ENCODE data around the gene EPHA4.

DNA sequence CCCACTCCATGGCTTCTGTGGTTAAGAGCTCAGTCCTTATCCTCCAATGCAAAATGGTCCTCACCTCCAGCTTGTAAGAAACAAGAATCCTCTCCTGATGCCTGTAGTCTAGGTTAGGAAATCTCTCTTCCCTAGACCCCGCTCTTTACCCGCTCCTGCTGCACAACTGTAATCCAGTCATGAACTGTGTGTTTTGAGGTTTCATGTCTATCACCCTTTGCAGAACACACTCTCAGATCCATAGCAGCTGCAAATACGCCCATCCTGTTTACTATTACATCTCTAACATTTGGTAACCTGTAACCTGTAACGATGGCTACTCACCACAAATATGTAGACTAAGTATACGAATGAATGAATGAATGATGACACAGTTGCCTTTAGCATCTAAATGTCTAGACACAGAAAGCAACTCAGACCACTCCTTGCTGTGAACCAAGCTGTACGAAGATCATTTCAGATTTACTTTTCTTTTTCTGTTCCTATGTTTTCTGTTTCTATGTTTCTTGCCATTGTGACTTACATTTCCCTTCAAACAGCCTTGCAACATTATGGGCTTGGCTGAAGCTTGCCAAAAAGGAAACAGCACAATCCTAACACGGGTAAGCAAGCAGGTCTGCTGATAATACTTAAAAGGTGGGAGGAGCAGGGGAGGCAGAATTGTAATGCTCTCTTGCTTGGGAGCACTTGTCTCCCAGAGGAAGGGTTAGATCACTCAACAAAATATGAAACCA is 53.7 kb downstream of the EPHA4 start:
- TF ChIP-seq POLR2A (IDR thresholded peaks at IDR 0.05): no peak
- no peak for TF ChIP-seq CTCF (IDR thresholded peaks at IDR 0.05)
- no peak for TF ChIP-seq EP300 (IDR thresholded peaks at IDR 0.05)
- peak in 1 of 3 donors; percentile 53 for TF ChIP-seq POLR2AphosphoS5 (IDR thresholded peaks at IDR 0.05)

Measured in stomach (tissue), 4 donors.